ENCODE measurements around the gene ACOXL. TPM values are rescaled to one million over a fixed set of nuclear protein-coding genes. Genes with fewer than 3 reads are reported as not detected.
A peak's percentile ranks its signal among the peaks of the same experiment; 100 is the strongest.

ACOXL gene
- polyA plus RNA-seq, 3 donors: 0.35 TPM; not detected in 2

GRCh38 chr2:111062417-111062816 is 330.0 kb downstream of the ACOXL start:
- WGBS (ENCODE audit: insufficient coverage): no CpG with 5 or more reads among the region's 2 CpGs
- intact Hi-C loops (cut with micrococcal nuclease): no loop called here
- Histone ChIP-seq H3K4me1 (ENCODE audit: control insufficient read depth in 1 of 2, insufficient read depth in 2 of 2, low read length in 2 of 2) (peaks cover 6 to 13% of the 10 kb centered on the region in 2 donors), H4K20me1 (ENCODE audit: insufficient read depth, low read length) (no peaks in the 10 kb centered on the region), H3K9me3 (replicated peaks in 1 of 2; ENCODE audit: control insufficient read depth in 1 of 2, insufficient read depth in 1 of 2, low read length in 2 of 2) (no peaks in the 10 kb centered on the region), H3K4me3 (replicated peaks in 1 of 3; ENCODE audit: low read depth in 2 of 3, low read length in 3 of 3) (no peak overlapping the region), H3K27me3 (ENCODE audit: control insufficient read depth in 2 of 2, insufficient read depth in 2 of 2, low read length in 2 of 2) (no peaks in the 10 kb centered on the region), H2AFZ (ENCODE audit: insufficient read depth, low read depth, low read length, poor library complexity, severe bottlenecking) (no peak overlapping the region), H3K79me2 (ENCODE audit: insufficient read depth, low read length) (no peaks in the 10 kb centered on the region), H3K36me3 (replicated peaks in 1 of 2; ENCODE audit: control insufficient read depth in 1 of 2, insufficient read depth in 2 of 2, low read length in 2 of 2) (no peaks in the 10 kb centered on the region), H3K9ac (ENCODE audit: insufficient read depth, low read length, poor library complexity, severe bottlenecking) (no peak overlapping the region), H3K4me2 (replicated peaks; ENCODE audit: extremely low read depth, low read length, poor library complexity, severe bottlenecking) (no peak overlapping the region), H3K27ac (ENCODE audit: low read depth in 1 of 2, low read length in 2 of 2) (no peak overlapping the region)
- H3K36me3 Mint-ChIP-seq: peaks cover 0 to 2% of the 10 kb centered on the region in 2 donors
- peaks cover 0 to 6% (median 0%) of the 10 kb centered on the region in 7 donors for H3K9me3 Mint-ChIP-seq
- no peak for TF ChIP-seq CTCF (IDR thresholded peaks at IDR 0.05)
- peaks cover 0 to 5% (median 1%) of the 10 kb centered on the region in 3 donors for H3K27me3 Mint-ChIP-seq (ENCODE audit: low read depth in 3 of 3)
- H3K4me1 Mint-ChIP-seq: peaks cover 16% of the 10 kb centered on the region
- H3K4me3 Mint-ChIP-seq: no peak overlapping the region
- no peak for DNase-seq
- peak overlapping the region in 1 of 7 donors; percentile 7 for H3K27ac Mint-ChIP-seq

GRCh38 chr2:111066062-111066593 is 333.8 kb downstream of the ACOXL start:
- H3K4me2 ChIP-seq (replicated peaks; ENCODE audit: extremely low read depth, low read length, poor library complexity, severe bottlenecking): no peak overlapping the region
- Mint-ChIP-seq H3K36me3 (no peaks in the 10 kb centered on the region), H3K4me3 (no peak overlapping the region), H3K9me3 (peaks cover 0 to 3% (median 0%) of the 10 kb centered on the region in 7 donors), H3K4me1 (peaks cover 10% of the 10 kb centered on the region), H3K27me3 (ENCODE audit: low read depth in 3 of 3) (peaks cover 2 to 4% (median 2%) of the 10 kb centered on the region in 3 donors), H3K27ac (peak overlapping the region in 1 of 7 donors; percentile 8)
- H3K36me3 ChIP-seq (replicated peaks in 1 of 2; ENCODE audit: control insufficient read depth in 1 of 2, insufficient read depth in 2 of 2, low read length in 2 of 2): no peaks in the 10 kb centered on the region
- no CpG with 5 or more reads among the region's 2 CpGs for WGBS (ENCODE audit: insufficient coverage)
- H3K4me1 ChIP-seq (ENCODE audit: control insufficient read depth in 1 of 2, insufficient read depth in 2 of 2, low read length in 2 of 2): peaks cover 3 to 7% of the 10 kb centered on the region in 2 donors
- no peak overlapping the region for H3K27ac ChIP-seq (ENCODE audit: low read depth in 1 of 2, low read length in 2 of 2)
- no peaks in the 10 kb centered on the region for H3K79me2 ChIP-seq (ENCODE audit: insufficient read depth, low read length)
- peak in 2 of 3 donors; percentile 11 to 16 for DNase-seq
- no peaks in the 10 kb centered on the region for H3K27me3 ChIP-seq (ENCODE audit: control insufficient read depth in 2 of 2, insufficient read depth in 2 of 2, low read length in 2 of 2)
- intact Hi-C loops (cut with micrococcal nuclease): no loop called here
- H3K9me3 ChIP-seq (replicated peaks in 1 of 2; ENCODE audit: control insufficient read depth in 1 of 2, insufficient read depth in 1 of 2, low read length in 2 of 2): no peaks in the 10 kb centered on the region
- H3K9ac ChIP-seq (ENCODE audit: insufficient read depth, low read length, poor library complexity, severe bottlenecking): no peak overlapping the region
- TF ChIP-seq CTCF (IDR thresholded peaks at IDR 0.05): no peak
- no peak overlapping the region for H3K4me3 ChIP-seq (replicated peaks in 1 of 3; ENCODE audit: low read depth in 2 of 3, low read length in 3 of 3)
- H2AFZ ChIP-seq (ENCODE audit: insufficient read depth, low read depth, low read length, poor library complexity, severe bottlenecking): no peak overlapping the region
- no peaks in the 10 kb centered on the region for H4K20me1 ChIP-seq (ENCODE audit: insufficient read depth, low read length)
